HTERT RPE-1 (cell line): ENCODE data around the gene AGPS.

Experiments used
- in situ Hi-C: fragments of 300-500 bp; cut with MboI; formaldehyde crosslinking; loops from 4 replicates; pipeline ENCODE4 v1.14.3; 2020; ENCODE audit warnings: low sequenced_read_pairs

Gene AGPS

GRCh38 chr2:177383935-177384334 lies 8.6 kb upstream of the AGPS start:
- in situ Hi-C loops, result no loop called here

- in situ Hi-C loops, result no loop called here
These were observed 7.4 kb upstream of the AGPS start for GRCh38 chr2:177385151-177385550.

GRCh38 chr2:177391822-177392372 lies 676 bp upstream of the AGPS start:
- in situ Hi-C loops, result no loop called here

- in situ Hi-C loops, result no loop called here
These were observed 706 bp downstream of the AGPS start for GRCh38 chr2:177393203-177393755.

GRCh38 chr2:177393824-177394593 lies 1.4 kb downstream of the AGPS start:
- in situ Hi-C loops, result no loop called here

GRCh38 chr2:177394594-177394973 lies 2.0 kb downstream of the AGPS start:
- in situ Hi-C loops, result no loop called here

- in situ Hi-C loops, result no loop called here
These were observed 2.9 kb downstream of the AGPS start for GRCh38 chr2:177395351-177396065.

- in situ Hi-C loops, result no loop called here
These were observed 4.3 kb downstream of the AGPS start for GRCh38 chr2:177396703-177397460.

GRCh38 chr2:177397481-177398289 lies 5.1 kb downstream of the AGPS start:
- in situ Hi-C loops, result no loop called here

GRCh38 chr2:177398290-177398683 lies 5.7 kb downstream of the AGPS start:
- in situ Hi-C loops, result no loop called here

GRCh38 chr2:177398791-177399190 lies 6.2 kb downstream of the AGPS start:
- in situ Hi-C loops, result no loop called here

GRCh38 chr2:177399376-177399775 lies 6.8 kb downstream of the AGPS start:
- in situ Hi-C loops, result no loop called here

- in situ Hi-C loops, result no loop called here
These were observed 7.9 kb downstream of the AGPS start for GRCh38 chr2:177400337-177400923.

GRCh38 chr2:177402096-177402495 lies 9.5 kb downstream of the AGPS start:
- in situ Hi-C loops, result no loop called here

- in situ Hi-C loops, result no loop called here
These were observed 11.3 kb downstream of the AGPS start for GRCh38 chr2:177403838-177404237.

GRCh38 chr2:177404243-177404642 lies 11.7 kb downstream of the AGPS start:
- in situ Hi-C loops, result no loop called here

GRCh38 chr2:177405029-177405692 lies 12.6 kb downstream of the AGPS start:
- in situ Hi-C loops, result no loop called here

- in situ Hi-C loops, result no loop called here
These were observed 13.6 kb downstream of the AGPS start for GRCh38 chr2:177406182-177406581.

GRCh38 chr2:177407031-177407430 lies 14.5 kb downstream of the AGPS start:
- in situ Hi-C loops, result no loop called here
